BJ (cell line): ENCODE measurements around the gene KIF3C. TPM values are rescaled to one million over a fixed set of nuclear protein-coding genes. Genes with fewer than 3 reads are reported as not detected.

ENCODE experiments used
- CTCF ChIA-PET: fragments of 350-600 bp; formaldehyde crosslinking; extraction: SDS; loops from one replicate; lab custom pipeline; 2021; ENCODE audit warnings: antibody characterized with exemption, inconsistent platforms; lab: Yijun Ruan, JAX
- POLR2A ChIA-PET: fragments of 300-600 bp; sonication (Branson Sonifier 250); formaldehyde crosslinking; extraction: SDS; loops from one replicate; lab custom pipeline; 2021; ENCODE audit warnings: antibody characterized with exemption; lab: Charles Lee
- DNase-seq: peaks from one replicate; pipeline ENCODE4 v3.0.0-alpha.2; 2011; ENCODE audit warnings: low read depth
- H3K27me3 ChIP-seq: 2 replicates; pipeline ENCODE4 v1.6.0; 2011; ENCODE audit warnings: low read length; ENCODE audit not compliant: control insufficient read depth, insufficient read depth
- H3K36me3 ChIP-seq: 2 replicates; pipeline ENCODE4 v1.5.1; 2011; ENCODE audit warnings: low read length; ENCODE audit not compliant: control insufficient read depth, insufficient read depth
- H3K4me3 ChIP-seq: 2 replicates; pipeline ENCODE4 v1.5.1; 2011; ENCODE audit warnings: low read depth, mild to moderate bottlenecking, control low read depth, low read length
- polyA plus RNA-seq: library from polyadenylated mRNA; depleted of rRNA; stranded (reverse); fragments of >200 nt; gene quantifications from 2 replicates; pipeline ENCODE4 v1.2.3, GENCODE V29; 2011
- TF ChIP-seq, protein P1 (sequence below): IDR thresholded peaks from 2 replicates; pipeline ENCODE4 v1.5.1; 2011; ENCODE audit warnings: low read depth, mild to moderate bottlenecking, control low read depth, inconsistent platforms, low read length, moderate library complexity; ENCODE audit not compliant: insufficient read depth

The KIF3C gene
- polyA plus RNA-seq, 1 experiment: 6.6 TPM

GRCh38 chr2:25939257-25939668 is 43.0 kb downstream of the KIF3C start:
- H3K4me3 ChIP-seq: no peak overlapping the region
- ChIA-PET CTCF (interaction anchor here (1.3 to 1.7 kb wide), 2 partner anchors 9 to 11 kb away, joined by 5 to 9 read pairs; no protein-coding TSS in a partner anchor), POLR2A (no interaction called here)
- H3K36me3 ChIP-seq: peaks cover 1% of the 10 kb centered on the region; the same call in 1 of the 2 replicates
- DNase-seq: no peak
- no peaks in the 10 kb centered on the region for H3K27me3 ChIP-seq
- TF ChIP-seq, protein P1, sequence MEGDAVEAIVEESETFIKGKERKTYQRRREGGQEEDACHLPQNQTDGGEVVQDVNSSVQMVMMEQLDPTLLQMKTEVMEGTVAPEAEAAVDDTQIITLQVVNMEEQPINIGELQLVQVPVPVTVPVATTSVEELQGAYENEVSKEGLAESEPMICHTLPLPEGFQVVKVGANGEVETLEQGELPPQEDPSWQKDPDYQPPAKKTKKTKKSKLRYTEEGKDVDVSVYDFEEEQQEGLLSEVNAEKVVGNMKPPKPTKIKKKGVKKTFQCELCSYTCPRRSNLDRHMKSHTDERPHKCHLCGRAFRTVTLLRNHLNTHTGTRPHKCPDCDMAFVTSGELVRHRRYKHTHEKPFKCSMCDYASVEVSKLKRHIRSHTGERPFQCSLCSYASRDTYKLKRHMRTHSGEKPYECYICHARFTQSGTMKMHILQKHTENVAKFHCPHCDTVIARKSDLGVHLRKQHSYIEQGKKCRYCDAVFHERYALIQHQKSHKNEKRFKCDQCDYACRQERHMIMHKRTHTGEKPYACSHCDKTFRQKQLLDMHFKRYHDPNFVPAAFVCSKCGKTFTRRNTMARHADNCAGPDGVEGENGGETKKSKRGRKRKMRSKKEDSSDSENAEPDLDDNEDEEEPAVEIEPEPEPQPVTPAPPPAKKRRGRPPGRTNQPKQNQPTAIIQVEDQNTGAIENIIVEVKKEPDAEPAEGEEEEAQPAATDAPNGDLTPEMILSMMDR: no peak

DNA sequence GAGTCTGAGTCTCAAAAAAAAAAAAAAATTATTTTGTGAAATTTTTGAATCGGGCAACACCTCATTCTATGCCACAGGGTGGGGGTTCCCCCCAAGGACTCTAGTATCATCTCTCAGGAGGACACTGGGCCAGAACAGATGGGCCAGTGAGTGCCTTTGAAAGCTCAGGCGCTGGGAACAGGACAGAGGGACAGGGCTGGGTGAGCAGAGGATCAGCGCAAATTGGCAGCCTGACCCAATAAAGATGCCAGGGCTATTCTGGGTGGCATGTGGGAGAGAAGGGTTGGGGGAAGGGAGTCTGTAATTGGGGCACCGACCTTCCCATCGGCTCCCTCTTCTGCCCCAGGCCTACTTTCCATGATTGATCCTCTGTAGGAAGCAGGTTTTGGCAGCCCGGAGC is 44.0 kb downstream of the KIF3C start:
- no peaks in the 10 kb centered on the region for H3K27me3 ChIP-seq

GRCh38 chr2:25936889-25937545 is 45.3 kb downstream of the KIF3C start:
- no peaks in the 10 kb centered on the region for H3K27me3 ChIP-seq
- H3K4me3 ChIP-seq: no peak overlapping the region
- ChIA-PET POLR2A (no interaction called here), CTCF (interaction anchor here (0.9 to 1.3 kb wide), 4 partner anchors 11 to 69 kb away, joined by 3 to 6 read pairs (median 3); no protein-coding TSS in a partner anchor)
- TF ChIP-seq, protein P1: no peak
- no peak for DNase-seq
- peaks cover 1% of the 10 kb centered on the region; the same call in 1 of the 2 replicates for H3K36me3 ChIP-seq

More for the DNA sequence above, 44.0 kb downstream of the KIF3C start:
- Histone ChIP-seq H3K36me3 (peaks cover 1% of the 10 kb centered on the region; the same call in 1 of the 2 replicates), H3K4me3 (no peak overlapping the region)
- no peak for DNase-seq
- TF ChIP-seq, protein P1: no peak
- ChIA-PET CTCF (interaction anchor here (0.9 to 1.7 kb wide), 3 partner anchors 12 to 71 kb away, joined by 3 to 9 read pairs (median 4); no protein-coding TSS in a partner anchor), POLR2A (no interaction called here)

DNA sequence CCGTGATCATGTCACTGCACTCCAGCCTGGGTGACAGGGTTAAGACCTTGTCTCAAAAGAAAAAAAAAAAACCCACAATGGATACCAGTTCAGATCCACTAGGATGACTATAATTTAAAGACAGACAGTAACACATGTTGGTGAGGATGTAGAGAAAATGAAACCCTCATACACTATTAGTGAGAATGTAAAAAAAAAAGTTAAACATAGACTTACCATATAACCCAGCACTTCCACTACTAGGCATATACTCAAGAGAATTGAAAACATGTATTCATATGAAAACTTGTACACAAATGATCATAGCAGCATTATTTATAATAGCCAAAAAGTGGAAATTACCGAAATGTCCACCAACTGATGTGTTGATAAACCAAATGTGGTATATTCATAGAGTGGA is 48.7 kb downstream of the KIF3C start:
- peaks cover 4% of the 10 kb centered on the region for H3K36me3 ChIP-seq
- DNase-seq: no peak
- no peak overlapping the region for H3K4me3 ChIP-seq
- POLR2A ChIA-PET: no interaction called here
- CTCF ChIA-PET: no interaction called here
- TF ChIP-seq, protein P1: no peak
- no peaks in the 10 kb centered on the region for H3K27me3 ChIP-seq

DNA sequence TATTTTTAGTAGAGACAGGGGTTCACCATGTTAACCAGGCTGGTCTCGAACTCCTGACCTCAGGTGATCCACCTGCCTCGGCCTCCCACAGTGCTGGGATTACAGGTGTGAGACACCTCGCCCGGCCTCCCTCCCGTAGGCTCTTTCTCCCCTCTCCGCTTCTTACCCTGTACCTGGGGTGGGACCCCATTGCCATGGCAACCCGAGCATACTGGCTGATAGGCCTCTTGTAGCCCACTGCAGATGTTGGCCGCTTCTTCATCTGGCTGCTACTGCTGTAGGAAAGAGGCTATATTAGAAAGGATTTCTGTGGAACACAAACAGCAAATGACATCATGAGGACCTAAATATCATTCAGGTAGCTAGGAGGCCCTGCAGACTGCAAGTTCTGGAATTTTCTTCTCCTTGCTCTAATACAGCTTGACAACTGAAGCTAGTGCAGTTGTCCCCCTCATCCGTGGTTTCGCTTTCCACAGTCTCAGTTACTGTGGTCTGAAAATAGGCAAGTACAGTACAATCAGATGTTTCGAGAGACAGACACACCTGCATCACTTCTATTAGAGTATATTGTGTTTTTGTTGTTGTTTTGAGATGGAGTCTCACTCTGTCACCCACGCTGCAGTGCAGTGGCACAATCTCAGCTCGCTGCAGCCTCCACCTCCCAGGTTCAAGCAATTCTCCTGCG is 52.4 kb downstream of the KIF3C start:
- H3K4me3 ChIP-seq: no peak overlapping the region
- POLR2A ChIA-PET: no interaction called here
- CTCF ChIA-PET: interaction anchor here (1.5 kb wide), 1 partner anchor 21 kb away, joined by 5 read pairs; no protein-coding TSS in a partner anchor
- TF ChIP-seq, protein P1: no peak
- H3K36me3 ChIP-seq: peaks cover 9% of the 10 kb centered on the region
- no peaks in the 10 kb centered on the region for H3K27me3 ChIP-seq
- DNase-seq: no peak
